GM19372 (cell line): Measurements from ENCODE around the gene SLC11A1.

Experiments
- ATAC-seq: cut with Tn5 transposase; IDR thresholded peaks from one replicate; pipeline ENCODE4 v1.9.1; 2021; ENCODE audit warnings: mild to moderate bottlenecking, low read depth, moderate library complexity; ENCODE audit not compliant: unreplicated experiment

SLC11A1 gene

GRCh38 chr2:218364196-218364595, 17.9 kb upstream of the SLC11A1 start:
- no peak for ATAC-seq

- no peak for ATAC-seq
These were observed 15.3 kb upstream of the SLC11A1 start for GRCh38 chr2:218366621-218367414.

- ATAC-seq: peak; percentile 95
These were observed 14.5 kb upstream of the SLC11A1 start for GRCh38 chr2:218367415-218368149.

GRCh38 chr2:218368150-218368528, 13.9 kb upstream of the SLC11A1 start:
- ATAC-seq: no peak

GRCh38 chr2:218368621-218369153, 13.4 kb upstream of the SLC11A1 start:
- no peak for ATAC-seq

GRCh38 chr2:218369330-218369729, 12.7 kb upstream of the SLC11A1 start:
- no peak for ATAC-seq

- no peak for ATAC-seq
These were observed 11.5 kb upstream of the SLC11A1 start for GRCh38 chr2:218370410-218371063.

GRCh38 chr2:218371983-218372350, 10.1 kb upstream of the SLC11A1 start:
- ATAC-seq: no peak

GRCh38 chr2:218374795-218375194, 7.3 kb upstream of the SLC11A1 start:
- ATAC-seq: no peak

- no peak for ATAC-seq
These were observed 6.9 kb upstream of the SLC11A1 start for GRCh38 chr2:218375212-218375611.

GRCh38 chr2:218378053-218378452, 4.0 kb upstream of the SLC11A1 start:
- no peak for ATAC-seq

- no peak for ATAC-seq
These were observed 712 bp downstream of the SLC11A1 start for GRCh38 chr2:218382785-218383184.

- no peak for ATAC-seq
These were observed 1.9 kb downstream of the SLC11A1 start for GRCh38 chr2:218383892-218384519.

- ATAC-seq: no peak
These were observed 2.9 kb downstream of the SLC11A1 start for GRCh38 chr2:218384975-218385374.

- no peak for ATAC-seq
These were observed 4.7 kb downstream of the SLC11A1 start for GRCh38 chr2:218386505-218387368.

GRCh38 chr2:218387369-218388194, 5.5 kb downstream of the SLC11A1 start:
- no peak for ATAC-seq

GRCh38 chr2:218389333-218390150, 7.5 kb downstream of the SLC11A1 start:
- ATAC-seq: no peak

- ATAC-seq: no peak
These were observed 9.1 kb downstream of the SLC11A1 start for GRCh38 chr2:218391202-218391601.
